GM23338 (cell line): ENCODE results near the gene MTRF1. TPM values are rescaled to one million over a fixed set of nuclear protein-coding genes. Genes with fewer than 3 reads are reported as not detected.

Experiments
- ATAC-seq: fragments of 200-7000 bp; cut with Tn5 transposase; 3 replicates; pipeline ENCODE4 v1.9.1; 2020
- DNase-seq: peaks from one replicate; pipeline ENCODE4 v3.0.0-alpha.2; 2015; ENCODE audit warnings: low spot score
- H2AFZ ChIP-seq: fragments of 200-600 bp; sonication (generic); 2 replicates; pipeline ENCODE4 v1.8.0; 2016; ENCODE audit warnings: antibody characterized with exemption, mild to moderate bottlenecking, moderate library complexity
- H3F3A ChIP-seq: fragments of 200-600 bp; sonication (generic); replicated peaks from 2 replicates; pipeline ENCODE4 v1.8.0; 2017; ENCODE audit warnings: antibody characterized with exemption, mixed run types, low read depth
- H3K27ac ChIP-seq: fragments of 200-600 bp; sonication (generic); 2 replicates; pipeline ENCODE4 v1.6.1; 2016; ENCODE audit warnings: low read depth
- H3K27me3 ChIP-seq: fragments of 200-600 bp; sonication (generic); 2 replicates; pipeline ENCODE4 v1.8.0; 2016; ENCODE audit warnings: mild to moderate bottlenecking, mixed run types, moderate library complexity; ENCODE audit not compliant: insufficient read depth
- H3K36me3 ChIP-seq: fragments of 200-600 bp; sonication (generic); 2 replicates; pipeline ENCODE4 v1.8.0; 2016; ENCODE audit warnings: mild to moderate bottlenecking; ENCODE audit not compliant: insufficient read depth
- H3K4me1 ChIP-seq: fragments of 200-600 bp; sonication (generic); 2 replicates; pipeline ENCODE4 v1.8.0; 2016; ENCODE audit warnings: mild to moderate bottlenecking, moderate library complexity; ENCODE audit not compliant: insufficient read depth
- H3K4me2 ChIP-seq: fragments of 200-600 bp; sonication (generic); 2 replicates; pipeline ENCODE4 v1.7.1; 2017; ENCODE audit warnings: mixed run types
- H3K4me3 ChIP-seq: fragments of 200-600 bp; sonication (generic); 2 replicates; pipeline ENCODE4 v1.6.1; 2016; ENCODE audit warnings: mixed run types
- H3K79me2 ChIP-seq: fragments of 200-600 bp; sonication (generic); replicated peaks from 2 replicates; pipeline ENCODE4 v1.8.0; 2017; ENCODE audit warnings: mild to moderate bottlenecking; ENCODE audit not compliant: insufficient read depth
- H3K9me2 ChIP-seq: fragments of 200-600 bp; sonication (generic); 2 replicates; pipeline ENCODE4 v1.8.0; 2017; ENCODE audit not compliant: insufficient read depth
- H4K20me1 ChIP-seq: fragments of 200-600 bp; sonication (generic); replicated peaks from 2 replicates; pipeline ENCODE4 v1.8.0; 2017; ENCODE audit warnings: mild to moderate bottlenecking; ENCODE audit not compliant: insufficient read depth
- H3K27ac Mint-ChIP-seq: 2 replicates; pipeline ENCODE4 v1.8.0; 2020; ENCODE audit warnings: inconsistent platforms, mild to moderate bottlenecking, moderate library complexity, mixed read lengths
- H3K27me3 Mint-ChIP-seq: 3 replicates; pipeline ENCODE4 v1.8.0; 2022; ENCODE audit warnings: low read depth, mild to moderate bottlenecking, moderate library complexity, mixed read lengths, inconsistent platforms; ENCODE audit not compliant: insufficient read depth, poor library complexity
- H3K36me3 Mint-ChIP-seq: 3 replicates; pipeline ENCODE4 v1.8.0; 2021; ENCODE audit warnings: low read depth, mild to moderate bottlenecking, inconsistent platforms, moderate library complexity, mixed read lengths
- H3K4me1 Mint-ChIP-seq: 3 replicates; pipeline ENCODE4 v1.8.0; 2020; ENCODE audit warnings: mild to moderate bottlenecking, inconsistent platforms, mixed read lengths
- H3K4me3 Mint-ChIP-seq: 3 replicates; pipeline ENCODE4 v1.8.0; 2021; ENCODE audit warnings: moderate library complexity, mild to moderate bottlenecking, inconsistent platforms, mixed read lengths
- H3K9me3 Mint-ChIP-seq: 3 replicates; pipeline ENCODE4 v1.8.0; 2020; ENCODE audit warnings: moderate library complexity, mild to moderate bottlenecking, inconsistent platforms, mixed read lengths
- CREB1 ChIP-seq: fragments of 250-450 bp; sonication (Bioruptor Pico); IDR thresholded peaks from 2 replicates; pipeline ENCODE4 v1.5.0; 2020; ENCODE audit warnings: low read depth, mild to moderate bottlenecking, moderate library complexity
- CTCF ChIP-seq, 2 experiments: fragments of 200-600 bp in 1 of 2; sonication (generic) in 1 of 2; conservative IDR thresholded peaks; 2 replicates each; pipeline versions ENCODE4 v1.5.1 to v1.6.1; 2016 to 2017; ENCODE audit warnings: antibody characterized with exemption in 2 of 2, low read depth in 2 of 2, mild to moderate bottlenecking in 2 of 2, moderate library complexity in 1 of 2
- ETS1 ChIP-seq: IDR thresholded peaks from 2 replicates; pipeline ENCODE4 v1.6.1; 2016; ENCODE audit warnings: antibody characterized with exemption
- EZH2 ChIP-seq: fragments of 200-600 bp; sonication (generic); IDR thresholded peaks from one replicate; pipeline ENCODE4 v1.8.0; 2017; ENCODE audit warnings: antibody characterized with exemption, mild to moderate bottlenecking, low read depth; ENCODE audit not compliant: unreplicated experiment
- EZH2phosphoT487 ChIP-seq: fragments of 200-600 bp; sonication (generic); IDR thresholded peaks from one replicate; pipeline ENCODE4 v1.8.1; 2018; ENCODE audit warnings: antibody characterized with exemption; ENCODE audit not compliant: unreplicated experiment
- JUNB ChIP-seq: IDR thresholded peaks from one replicate; pipeline ENCODE4 v1.6.1; 2016; ENCODE audit warnings: antibody characterized with exemption; ENCODE audit not compliant: unreplicated experiment
- NANOG ChIP-seq: IDR thresholded peaks from 2 replicates; pipeline ENCODE4 v1.6.1; 2016; ENCODE audit warnings: antibody characterized with exemption, borderline replicate concordance
- POLR2AphosphoS5 ChIP-seq: IDR thresholded peaks from 2 replicates; pipeline ENCODE4 v1.6.1; 2016; ENCODE audit warnings: antibody characterized with exemption, low read depth
- REST ChIP-seq: IDR thresholded peaks from one replicate; pipeline ENCODE4 v1.6.1; 2018; ENCODE audit warnings: antibody characterized with exemption; ENCODE audit not compliant: unreplicated experiment
- STAT1 ChIP-seq: IDR thresholded peaks from one replicate; pipeline ENCODE4 v1.6.1; 2016; ENCODE audit warnings: antibody characterized with exemption; ENCODE audit not compliant: unreplicated experiment
- ZNF114 ChIP-seq: fragments of 250-450 bp; sonication (Bioruptor Pico); IDR thresholded peaks from 2 replicates; pipeline ENCODE4 v1.5.0; 2020; ENCODE audit warnings: mild to moderate bottlenecking, moderate library complexity
- ZNF331 ChIP-seq: fragments of 250-450 bp; sonication (Bioruptor Pico); IDR thresholded peaks from 2 replicates; pipeline ENCODE4 v1.5.0; 2020; ENCODE audit warnings: low read depth, mild to moderate bottlenecking, moderate library complexity
- ZNF462 ChIP-seq: fragments of 250-450 bp; sonication (Bioruptor Pico); IDR thresholded peaks from 2 replicates; pipeline ENCODE4 v1.5.0; 2020; ENCODE audit warnings: mild to moderate bottlenecking, moderate library complexity
- polyA plus RNA-seq: library from polyadenylated mRNA; unstranded; fragments of >200 nt; fragmentation: Nextera tagmentation; extraction: Ambion mirVana; gene quantifications from 2 replicates; pipeline ENCODE4 v1.2.1, GENCODE V29; 2016
- total RNA-seq: library from RNA; depleted of rRNA; stranded (reverse); fragments of >200 nt; shearing (Covaris generic); gene quantifications from 2 replicates; pipeline ENCODE4 v1.2.3, GENCODE V29; 2014

The MTRF1 gene
- total and polyA plus RNA-seq, 2 experiments from 2014 or later: 18.4 to 22.6 TPM

- no peaks in the 10 kb centered on the region for H3F3A ChIP-seq
- Mint-ChIP-seq H3K27me3 (peaks cover 2% of the 10 kb centered on the region), H3K36me3 (peaks cover 2% of the 10 kb centered on the region; the same call in 1 of the 3 replicates), H3K4me3 (no peak overlapping the region), H3K9me3 (peaks cover 2% of the 10 kb centered on the region; the same call in 1 of the 3 replicates), H3K27ac (no peak overlapping the region), H3K4me1 (peaks cover 28% of the 10 kb centered on the region)
- peaks cover 34% of the 10 kb centered on the region for H3K4me1 ChIP-seq
- TF ChIP-seq ETS1 (no peak), ZNF331 (CRISPR knock-in tag) (no peak), CREB1 (CRISPR knock-in tag) (no peak), REST (no peak), POLR2AphosphoS5 (no peak), ZNF462 (no peak), ZNF114 (CRISPR knock-in tag) (no peak), EZH2phosphoT487 (no peak), STAT1 (no peak), NANOG (no peak), EZH2 (no peak), JUNB (no peak), CTCF (conservative IDR thresholded peaks at IDR 0.05; ENCODE audit: low read depth in 2 of 2) (no peak)
- H3K27ac ChIP-seq: no peak overlapping the region
- H3K79me2 ChIP-seq: no peaks in the 10 kb centered on the region
- H3K9me2 ChIP-seq: peaks cover 14% of the 10 kb centered on the region; the same call in 1 of the 2 replicates
- ATAC-seq: no peak
- H3K27me3 ChIP-seq: no peaks in the 10 kb centered on the region
- no peak overlapping the region for H2AFZ ChIP-seq
- no peak for DNase-seq
- no peak overlapping the region for H3K4me3 ChIP-seq
- H3K36me3 ChIP-seq: no peaks in the 10 kb centered on the region
- no peak overlapping the region for H3K4me2 ChIP-seq
- H4K20me1 ChIP-seq: no peaks in the 10 kb centered on the region
These were observed 18.8 kb upstream of the MTRF1 start for GRCh38 chr13:41282129-41282571.
